RWPE1 (cell line): ENCODE data around the gene PIK3C3.

Source experiments
- CTCF ChIA-PET: fragments of 350-600 bp; sonication (Branson Sonifier 250); formaldehyde crosslinking; extraction: SDS; loops from one replicate; lab custom pipeline; 2021; lab: Yijun Ruan, JAX
- POLR2A ChIA-PET: fragments of 400-600 bp; formaldehyde crosslinking; extraction: SDS; loops from one replicate; lab custom pipeline; 2020; ENCODE audit warnings: antibody characterized with exemption; ENCODE audit not compliant: low non-redundant PET; lab: Yijun Ruan, JAX
- DNase-seq: peaks from one replicate; pipeline ENCODE4 v3.0.0; 2012; ENCODE audit warnings: low spot score
- H3K27ac ChIP-seq: fragments of 450-650 bp; 2 replicates; pipeline ENCODE4 v1.5.1; 2017
- CTCF ChIP-seq: fragments of 450-650 bp; conservative IDR thresholded peaks from 2 replicates; pipeline ENCODE4 v1.5.1; 2017; ENCODE audit warnings: low read depth, mild to moderate bottlenecking

PIK3C3 gene

GRCh38 chr18:41985914-41986313 lies 30.9 kb downstream of the PIK3C3 start:
- ChIA-PET POLR2A (no interaction called here), CTCF (no interaction called here)
- no peak for TF ChIP-seq CTCF
- H3K27ac ChIP-seq, result no peak overlapping the region
- no peak for DNase-seq

- no peak for TF ChIP-seq CTCF
- H3K27ac ChIP-seq, result no peak overlapping the region
- CTCF ChIA-PET, result no interaction called here
- no peak for DNase-seq
- POLR2A ChIA-PET, result no interaction called here
Observed at GRCh38 chr18:41989508-41989907, 34.5 kb downstream of the PIK3C3 start.

- CTCF ChIA-PET, result no interaction called here
- DNase-seq, result no peak
- no peak for TF ChIP-seq CTCF
- POLR2A ChIA-PET, result no interaction called here
- no peak overlapping the region for H3K27ac ChIP-seq
Observed at GRCh38 chr18:41992066-41992465, 37.0 kb downstream of the PIK3C3 start.

- no peak for TF ChIP-seq CTCF
- H3K27ac ChIP-seq, result no peak overlapping the region
- POLR2A ChIA-PET, result no interaction called here
- CTCF ChIA-PET, result no interaction called here
- DNase-seq, result no peak
Observed at GRCh38 chr18:41992703-41993102, 37.7 kb downstream of the PIK3C3 start.

GRCh38 chr18:41993151-41993550 lies 38.1 kb downstream of the PIK3C3 start:
- ChIA-PET CTCF (no interaction called here), POLR2A (no interaction called here)
- no peak for DNase-seq
- TF ChIP-seq CTCF, result no peak
- no peak overlapping the region for H3K27ac ChIP-seq

- no peak overlapping the region for H3K27ac ChIP-seq
- DNase-seq, result no peak
- CTCF ChIA-PET, result interaction anchor here (0.7 kb wide), 1 partner anchor 35 kb away, joined by 3 read pairs; no protein-coding TSS in a partner anchor
- POLR2A ChIA-PET, result no interaction called here
- TF ChIP-seq CTCF, result no peak
Observed at GRCh38 chr18:41996020-41996419, 41.0 kb downstream of the PIK3C3 start.

GRCh38 chr18:41999751-42000150 lies 44.7 kb downstream of the PIK3C3 start:
- no peak for TF ChIP-seq CTCF
- no peak for DNase-seq
- no peak overlapping the region for H3K27ac ChIP-seq
- CTCF ChIA-PET, result no interaction called here
- POLR2A ChIA-PET, result no interaction called here
